SIG-M5 treated with dmso at 0.1 percent for 504 hours (cell line): Measurements from ENCODE around the gene ACOT7.
"Not testable (repeated sequence)": the region's sequence is repeated elsewhere in the genome, so short reads cannot be mapped to it uniquely, and the experiment has no call there.

Experiments used
- DNase-seq: peaks from one replicate; lab custom pipeline; 2025; ENCODE audit not compliant: unreplicated experiment; lab: John Stamatoyannopoulos, UW

ACOT7 gene

DNA sequence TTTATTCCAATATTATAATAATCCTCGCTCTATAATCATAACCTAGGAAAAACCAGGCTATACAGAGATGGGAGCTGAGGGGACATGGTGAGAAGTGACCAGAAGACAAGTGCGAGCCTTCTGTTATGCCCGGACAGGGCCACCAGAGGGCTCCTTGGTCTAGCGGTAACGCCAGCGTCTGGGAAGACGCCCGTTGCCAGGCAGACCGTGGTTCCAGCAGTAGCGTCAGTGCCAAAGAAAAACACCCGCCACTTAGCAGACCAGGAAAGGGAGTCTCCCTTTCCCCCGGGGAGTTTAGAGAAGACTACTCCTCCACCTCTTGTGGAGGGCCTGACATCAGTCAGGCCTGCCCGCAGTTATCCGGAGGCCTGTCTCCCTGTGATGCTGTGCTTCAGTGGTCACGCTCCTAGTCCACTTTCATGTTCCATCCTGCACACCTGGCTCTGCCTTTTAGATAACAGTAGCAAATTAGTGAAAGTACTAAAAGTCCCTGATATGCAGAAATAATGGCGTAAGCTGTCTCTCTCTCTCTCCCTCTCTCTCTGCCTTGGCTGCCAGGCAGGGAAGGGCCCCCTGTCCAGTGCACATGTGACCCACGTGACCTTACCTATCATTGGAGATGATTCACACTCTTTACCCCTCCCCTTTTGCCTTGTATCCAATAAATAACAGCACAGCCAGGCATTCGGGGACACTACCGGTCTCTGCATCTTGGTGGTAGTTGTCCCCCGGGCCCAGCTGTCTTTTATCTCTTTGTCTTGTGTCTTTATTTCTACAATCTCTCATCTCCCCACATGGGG lies 30.3 kb downstream of the ACOT7 start:
- DNase-seq, result not testable (repeated sequence)

DNA sequence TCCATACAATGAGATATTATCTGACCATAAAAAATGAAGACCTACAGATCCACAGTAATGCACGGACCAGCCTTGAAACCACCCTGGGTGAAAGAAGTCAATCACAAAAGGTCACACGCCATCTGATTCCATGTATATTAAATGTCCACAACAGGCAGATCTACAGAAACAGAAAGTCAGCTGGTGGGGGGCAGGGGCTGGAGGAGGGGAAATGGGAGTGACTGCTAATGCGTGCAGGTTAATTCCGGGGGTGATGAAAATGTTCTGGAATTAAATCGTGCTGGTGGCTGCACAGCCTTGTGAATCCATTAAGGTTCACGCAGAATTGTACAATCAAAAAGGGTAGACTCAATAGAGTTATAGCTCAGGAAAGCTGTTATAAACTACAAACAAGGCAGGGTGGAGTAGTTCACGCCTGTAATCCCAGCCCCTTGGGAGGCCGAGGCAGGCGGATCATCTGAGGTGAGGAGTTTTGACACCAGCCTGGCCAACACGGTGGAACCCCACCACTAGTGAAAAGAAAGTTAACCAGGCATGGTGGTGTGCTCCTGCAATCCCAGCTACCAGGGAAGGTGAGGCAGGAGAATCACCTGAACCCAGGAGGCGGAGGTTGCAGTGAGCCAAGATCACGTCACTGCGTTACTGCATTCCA lies 32.3 kb downstream of the ACOT7 start:
- DNase-seq, result no peak

GRCh38 chr1:6360517-6361070 lies 33.0 kb downstream of the ACOT7 start:
- no peak for DNase-seq

DNA sequence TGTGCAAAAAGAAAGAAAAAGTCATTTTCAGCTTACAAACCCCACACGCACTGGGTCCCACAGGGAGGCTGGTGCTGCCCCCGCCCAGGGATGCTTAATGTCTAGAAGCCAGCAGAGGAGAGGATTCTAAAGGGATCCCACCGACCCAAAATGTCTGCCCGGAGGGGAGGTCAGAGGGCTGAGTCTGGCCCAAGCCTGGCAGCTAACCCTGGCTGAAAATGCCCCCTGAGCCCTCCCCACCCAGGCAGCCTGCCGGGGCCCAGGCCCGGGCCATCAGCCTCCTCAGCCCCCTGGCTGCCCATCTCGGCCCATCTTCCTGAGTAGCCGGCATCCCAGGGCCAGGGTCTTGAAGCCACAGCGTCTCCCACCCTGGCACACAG lies 33.5 kb downstream of the ACOT7 start:
- no peak for DNase-seq

GRCh38 chr1:6359216-6360116 lies 34.1 kb downstream of the ACOT7 start:
- DNase-seq, result no peak

DNA sequence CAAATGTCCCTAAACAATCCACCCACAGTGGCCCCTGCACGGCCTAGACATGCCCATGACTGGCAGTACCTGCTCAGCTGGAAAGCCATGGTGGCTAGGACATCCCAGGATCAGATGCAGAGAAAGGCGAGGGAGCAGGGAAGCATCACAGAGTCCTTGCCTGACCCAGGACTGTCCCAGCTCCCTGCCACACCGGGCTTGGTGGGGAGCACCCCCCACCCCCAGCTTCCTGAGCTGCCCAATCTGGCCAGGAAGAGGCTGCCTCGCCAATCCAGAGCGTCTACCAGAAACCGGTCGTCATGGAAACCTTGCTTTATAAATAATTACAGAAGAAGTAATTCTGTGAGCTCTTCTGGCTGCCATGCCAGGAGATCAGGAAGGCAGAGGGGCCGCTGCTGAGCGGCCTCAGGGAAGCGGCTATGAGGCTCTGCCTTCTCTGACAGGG lies 34.8 kb downstream of the ACOT7 start:
- DNase-seq, result no peak

DNA sequence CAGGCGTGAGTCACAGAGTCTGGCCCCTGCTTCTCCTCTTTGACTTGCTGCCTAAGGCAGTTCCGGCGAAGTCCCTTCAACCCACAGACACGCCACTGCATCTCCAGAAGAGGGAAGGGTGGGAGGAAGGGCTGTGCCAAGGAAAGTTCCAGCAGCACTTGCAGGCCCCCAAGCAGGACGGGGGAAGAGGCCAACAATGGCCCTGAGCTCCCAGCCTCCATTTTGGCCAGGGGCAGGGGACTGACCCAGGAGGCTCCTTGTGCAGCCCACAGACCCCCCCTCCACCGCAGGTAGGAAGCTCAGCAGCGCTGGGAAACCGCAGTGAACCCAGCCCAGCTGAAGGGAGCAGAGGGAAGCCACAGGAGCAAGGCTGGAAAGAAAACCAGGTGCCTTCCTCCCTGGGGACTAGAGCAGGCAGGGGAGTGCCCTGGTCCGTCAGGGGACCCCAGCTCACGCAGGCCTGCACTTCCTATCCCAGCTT lies 35.4 kb downstream of the ACOT7 start:
- DNase-seq, result no peak

- no peak for DNase-seq
Measured at GRCh38 chr1:6357243-6357936, 36.2 kb downstream of the ACOT7 start.

- DNase-seq, result no peak
Measured at GRCh38 chr1:6355621-6356020, 37.9 kb downstream of the ACOT7 start.

- no peak for DNase-seq
Measured at GRCh38 chr1:6354659-6355317, 38.8 kb downstream of the ACOT7 start.

GRCh38 chr1:6353955-6354658 lies 39.5 kb downstream of the ACOT7 start:
- DNase-seq, result no peak

DNA sequence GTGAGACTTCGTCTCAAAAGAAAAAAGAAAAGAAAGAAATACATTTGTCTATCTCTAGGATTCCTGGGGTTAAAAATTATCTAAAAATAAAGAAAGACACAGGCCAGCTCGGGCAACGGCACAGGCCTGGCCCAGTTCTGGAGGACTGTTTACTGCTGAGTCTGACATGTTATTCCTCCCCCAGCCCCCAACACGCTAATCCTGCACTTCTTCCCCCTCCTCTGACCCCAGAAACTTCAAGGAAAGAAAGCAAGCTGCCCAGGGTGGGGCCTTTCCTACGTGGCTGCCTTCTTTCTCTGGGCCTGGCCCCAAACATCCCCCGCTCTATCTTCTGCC lies 40.0 kb downstream of the ACOT7 start:
- no peak for DNase-seq

DNA sequence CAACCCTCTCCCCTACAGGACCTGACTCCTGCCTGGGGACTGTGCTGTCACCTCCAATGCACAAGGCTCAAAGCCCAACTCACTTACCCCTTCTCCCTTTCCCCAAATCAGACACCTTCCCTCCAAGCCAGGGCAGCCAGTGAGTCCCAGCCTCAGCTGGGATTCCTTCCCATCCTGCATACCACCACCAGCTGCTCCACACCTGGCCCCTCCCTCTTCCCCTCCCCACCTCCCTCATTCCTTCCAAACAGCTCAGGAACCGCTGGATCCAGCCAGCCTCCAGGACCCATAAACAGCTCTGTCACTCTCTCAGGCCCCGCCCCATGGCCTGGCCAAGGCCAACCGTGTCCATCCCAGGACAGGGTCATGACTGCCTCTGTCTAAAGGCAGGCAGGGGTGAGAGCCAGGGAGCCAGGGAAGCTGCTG lies 41.4 kb downstream of the ACOT7 start:
- DNase-seq, result no peak

DNA sequence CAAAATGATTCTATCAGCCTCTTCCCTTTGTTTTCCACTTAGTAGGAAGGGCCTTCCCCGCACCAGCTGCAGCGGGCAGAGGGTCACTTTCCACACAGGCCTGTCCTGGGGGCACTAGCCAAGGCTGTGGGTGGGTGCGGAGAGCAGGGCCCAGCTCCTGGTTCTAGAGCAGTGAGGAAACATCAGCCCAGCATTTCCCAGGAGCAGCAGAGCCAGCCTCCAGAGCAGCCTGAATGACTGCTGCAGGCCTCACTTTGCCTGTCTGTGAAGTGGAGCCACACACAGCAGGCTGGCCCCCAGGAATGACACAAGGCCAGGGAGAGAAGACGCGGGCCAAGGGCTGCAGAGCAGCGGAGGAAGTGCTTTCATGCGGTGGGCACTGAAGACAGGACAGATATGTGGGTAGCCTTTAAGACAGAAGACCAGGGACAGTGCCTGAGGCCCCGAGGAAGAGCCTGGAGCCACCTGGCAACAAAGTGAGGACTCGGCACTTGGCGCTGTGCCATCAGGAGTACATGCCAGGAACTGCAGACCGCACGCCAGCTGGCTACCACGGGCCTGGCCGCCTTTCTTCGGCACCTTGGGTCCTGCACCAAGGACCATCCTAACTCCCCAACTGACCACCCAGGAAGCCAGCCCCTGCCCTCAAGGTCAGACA lies 42.0 kb downstream of the ACOT7 start:
- DNase-seq, result no peak

DNA sequence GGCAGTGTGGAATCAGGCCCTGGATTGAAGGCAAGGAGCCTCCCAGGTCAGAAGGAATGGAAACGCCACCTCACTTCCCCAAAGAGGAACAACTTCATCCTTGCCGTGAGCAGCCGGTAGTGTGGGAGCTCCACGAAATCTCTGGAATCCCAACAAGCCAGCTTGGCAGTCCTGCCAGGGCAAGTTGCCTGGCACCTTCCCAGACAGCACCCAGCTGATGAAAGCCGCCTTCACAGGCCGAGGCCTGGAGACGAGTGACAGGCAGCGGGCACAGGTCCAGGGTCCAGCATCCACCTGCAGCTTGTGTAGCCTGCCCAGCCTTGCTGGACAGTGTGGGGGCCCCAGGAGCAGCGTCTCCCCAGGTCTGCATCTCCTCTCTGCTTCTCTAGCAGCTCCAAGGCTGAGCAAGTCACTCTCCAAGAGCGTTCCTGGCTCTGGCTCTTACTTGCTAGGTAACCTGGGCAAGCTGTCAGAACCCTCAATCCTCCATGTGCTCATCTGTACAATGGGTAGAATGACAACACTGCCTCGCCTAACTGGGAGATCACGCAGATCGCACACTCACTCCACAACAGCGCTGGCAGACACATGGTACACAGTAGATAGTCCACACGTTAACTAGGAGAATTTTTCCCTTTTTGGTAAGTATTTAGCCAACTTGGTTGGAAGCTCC lies 43.0 kb downstream of the ACOT7 start:
- DNase-seq, result no peak

DNA sequence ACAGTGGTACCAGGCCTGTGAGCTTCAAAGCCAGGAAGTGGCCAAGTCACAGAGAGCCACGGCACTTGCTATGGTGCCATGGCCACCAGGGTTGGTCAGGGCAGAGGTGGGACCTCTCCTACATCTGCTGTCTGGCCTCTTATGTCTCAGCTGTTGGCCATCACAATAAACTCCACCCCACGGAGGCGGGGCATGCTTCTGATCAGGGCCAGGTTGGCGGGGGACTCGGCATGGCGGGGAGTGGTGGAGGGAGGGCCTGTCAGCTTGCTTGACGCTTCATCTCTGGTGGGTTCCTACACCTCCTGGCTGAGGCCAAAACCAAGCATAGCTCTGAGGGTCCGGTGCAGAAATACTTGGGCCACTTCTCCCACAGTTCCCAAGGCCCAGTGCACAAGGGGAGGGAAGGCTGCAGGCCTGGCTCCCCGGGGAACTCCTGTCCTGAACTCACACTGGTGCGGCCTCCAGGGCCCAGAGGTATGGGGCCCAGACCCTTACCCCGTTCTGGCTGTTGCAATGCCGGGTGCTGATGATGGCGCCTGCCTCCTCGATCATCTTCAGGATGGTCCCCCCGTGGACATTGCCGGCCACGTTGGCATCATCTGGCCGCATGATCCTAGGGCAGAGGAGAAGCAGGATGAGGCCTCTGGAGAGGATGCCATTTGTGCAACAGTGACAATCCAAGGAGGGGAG lies 44.2 kb downstream of the ACOT7 start:
- no peak for DNase-seq

DNA sequence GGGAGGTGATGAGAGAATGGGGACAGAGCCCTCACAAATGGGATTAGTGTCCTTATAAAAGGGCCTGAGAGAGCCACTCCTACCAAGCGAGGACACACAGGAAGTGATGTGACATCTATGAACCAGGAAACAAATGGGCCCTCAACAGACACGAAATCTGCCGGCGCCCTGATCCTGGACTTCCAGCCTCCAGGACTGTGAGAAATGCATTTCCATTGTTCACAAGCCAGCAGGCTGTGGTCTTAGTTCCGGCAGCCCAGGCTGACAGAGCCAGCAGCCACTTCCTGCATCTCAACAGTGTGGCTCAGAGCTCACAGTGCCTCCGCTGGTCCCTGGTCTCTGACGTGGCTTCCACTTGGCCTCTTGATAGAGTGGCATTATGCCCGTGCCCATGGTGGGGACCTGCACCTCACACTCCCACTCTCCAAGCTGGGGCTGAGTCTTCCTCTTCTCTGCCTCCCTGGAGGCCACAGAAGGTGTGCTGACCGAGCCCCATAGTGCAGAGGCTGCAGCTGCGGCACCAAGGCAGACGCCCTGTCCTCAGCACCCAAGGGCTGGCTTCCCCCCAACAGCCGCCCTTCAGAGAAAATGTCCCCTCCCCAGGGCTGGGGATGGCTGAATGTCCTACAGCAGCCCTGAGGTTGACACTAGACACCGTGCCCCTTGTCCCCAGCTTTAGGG lies 44.9 kb downstream of the ACOT7 start:
- no peak for DNase-seq
